Cardiac muscle cell (in vitro differentiated cells and primary cell): ENCODE results near the gene AHR. TPM values are rescaled to one million over a fixed set of nuclear protein-coding genes. Genes with fewer than 3 reads are reported as not detected.

Source experiments
- DNase-seq, 2 donors: peaks; one replicate each; pipeline versions ENCODE4 v3.0.0 to v3.0.0-alpha.2; 2010 to 2017; ENCODE audit warnings: low read depth in 1 of 2, low spot score in 1 of 2
- H3K27ac ChIP-seq: fragments of 200-600 bp; sonication (generic); 2 replicates; pipeline ENCODE4 v1.5.1; 2016
- H3K27me3 ChIP-seq: fragments of 200-600 bp; sonication (generic); 2 replicates; pipeline ENCODE4 v1.6.0; 2016; ENCODE audit warnings: control low read depth
- H3K36me3 ChIP-seq: fragments of 200-600 bp; sonication (generic); 2 replicates; pipeline ENCODE4 v1.5.1; 2016; ENCODE audit warnings: control low read depth
- H3K4me1 ChIP-seq: fragments of 200-600 bp; sonication (generic); 2 replicates; pipeline ENCODE4 v1.8.1; 2017; ENCODE audit warnings: low read depth, mild to moderate bottlenecking, mixed run types
- H3K4me3 ChIP-seq: fragments of 200-600 bp; sonication (generic); 2 replicates; pipeline ENCODE4 v1.5.1; 2016; ENCODE audit warnings: mild to moderate bottlenecking
- H3K9me3 ChIP-seq: fragments of 200-600 bp; sonication (generic); 2 replicates; pipeline ENCODE4 v1.5.1; 2017; ENCODE audit warnings: low read depth, mild to moderate bottlenecking, control low read depth
- polyA plus RNA-seq: library from polyadenylated mRNA; unstranded; fragments of >200 nt; fragmentation: Nextera tagmentation; extraction: Ambion mirVana; gene quantifications from 2 replicates; pipeline ENCODE4 v1.2.1, GENCODE V29; 2016
- total RNA-seq: library from RNA; depleted of rRNA; stranded (reverse); fragments of >200 nt; gene quantifications from 2 replicates; pipeline ENCODE4 v1.2.3, GENCODE V29; 2016
- TF ChIP-seq, protein P1 (sequence below): IDR thresholded peaks from 2 replicates; pipeline ENCODE4 v1.5.1; 2012; ENCODE audit warnings: low read depth, mild to moderate bottlenecking, low read length

AHR gene
- total and polyA plus RNA-seq, 2 experiments from 2014 or later: 1.5 to 12.5 TPM

DNA sequence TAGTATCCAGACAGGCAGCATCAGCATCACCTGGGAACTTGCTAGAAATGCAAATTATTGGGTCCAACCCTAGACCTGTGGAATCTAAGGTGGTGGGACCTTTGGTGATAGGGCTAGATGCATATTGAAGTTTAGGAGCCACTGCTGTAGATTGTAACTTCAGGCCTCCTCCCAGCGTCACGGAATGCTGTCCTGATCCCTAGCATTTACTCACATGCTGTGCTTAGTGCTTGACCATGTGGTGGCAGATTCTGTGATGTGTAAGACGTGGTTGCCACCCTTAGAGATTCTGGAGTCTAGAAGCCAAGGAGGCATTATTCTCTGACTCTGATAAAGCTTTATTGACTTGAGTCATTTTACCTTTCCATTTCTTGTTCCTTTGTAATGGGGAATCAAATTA is 13.5 kb downstream of the AHR start:
- no peaks in the 10 kb centered on the region for H3K27me3 ChIP-seq
- H3K27ac ChIP-seq: no peak overlapping the region

DNA sequence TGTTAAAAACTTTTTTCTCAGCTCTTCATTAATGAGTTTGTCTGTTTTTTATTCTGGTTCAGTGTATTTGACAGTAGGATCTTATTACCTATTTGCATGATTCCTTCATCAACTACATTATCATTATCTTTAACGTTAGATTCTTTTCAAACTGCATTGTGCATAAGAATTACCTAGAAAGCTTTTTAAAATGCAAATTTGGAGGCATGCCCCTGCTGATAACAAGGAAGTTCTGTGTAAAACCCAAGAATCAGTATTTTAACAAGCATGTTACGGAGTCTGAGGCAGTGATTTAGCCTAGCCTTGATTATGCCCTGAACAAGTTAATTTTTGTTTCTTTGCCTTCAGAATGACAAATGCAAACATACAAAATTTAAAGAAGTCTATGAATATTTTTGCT is 14.2 kb downstream of the AHR start:
- Histone ChIP-seq H3K4me1 (no peaks in the 10 kb centered on the region), H3K9me3 (no peaks in the 10 kb centered on the region), H3K4me3 (no peak overlapping the region), H3K27me3 (no peaks in the 10 kb centered on the region), H3K27ac (no peak overlapping the region), H3K36me3 (no peaks in the 10 kb centered on the region)
- no peak for DNase-seq
- TF ChIP-seq, protein P1, sequence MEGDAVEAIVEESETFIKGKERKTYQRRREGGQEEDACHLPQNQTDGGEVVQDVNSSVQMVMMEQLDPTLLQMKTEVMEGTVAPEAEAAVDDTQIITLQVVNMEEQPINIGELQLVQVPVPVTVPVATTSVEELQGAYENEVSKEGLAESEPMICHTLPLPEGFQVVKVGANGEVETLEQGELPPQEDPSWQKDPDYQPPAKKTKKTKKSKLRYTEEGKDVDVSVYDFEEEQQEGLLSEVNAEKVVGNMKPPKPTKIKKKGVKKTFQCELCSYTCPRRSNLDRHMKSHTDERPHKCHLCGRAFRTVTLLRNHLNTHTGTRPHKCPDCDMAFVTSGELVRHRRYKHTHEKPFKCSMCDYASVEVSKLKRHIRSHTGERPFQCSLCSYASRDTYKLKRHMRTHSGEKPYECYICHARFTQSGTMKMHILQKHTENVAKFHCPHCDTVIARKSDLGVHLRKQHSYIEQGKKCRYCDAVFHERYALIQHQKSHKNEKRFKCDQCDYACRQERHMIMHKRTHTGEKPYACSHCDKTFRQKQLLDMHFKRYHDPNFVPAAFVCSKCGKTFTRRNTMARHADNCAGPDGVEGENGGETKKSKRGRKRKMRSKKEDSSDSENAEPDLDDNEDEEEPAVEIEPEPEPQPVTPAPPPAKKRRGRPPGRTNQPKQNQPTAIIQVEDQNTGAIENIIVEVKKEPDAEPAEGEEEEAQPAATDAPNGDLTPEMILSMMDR: no peak

More for the DNA sequence above, 13.5 kb downstream of the AHR start:
- DNase-seq: no peak
- Histone ChIP-seq H3K9me3 (no peaks in the 10 kb centered on the region), H3K36me3 (no peaks in the 10 kb centered on the region), H3K4me1 (no peaks in the 10 kb centered on the region), H3K4me3 (no peak overlapping the region)
- TF ChIP-seq, protein P1: no peak

DNA sequence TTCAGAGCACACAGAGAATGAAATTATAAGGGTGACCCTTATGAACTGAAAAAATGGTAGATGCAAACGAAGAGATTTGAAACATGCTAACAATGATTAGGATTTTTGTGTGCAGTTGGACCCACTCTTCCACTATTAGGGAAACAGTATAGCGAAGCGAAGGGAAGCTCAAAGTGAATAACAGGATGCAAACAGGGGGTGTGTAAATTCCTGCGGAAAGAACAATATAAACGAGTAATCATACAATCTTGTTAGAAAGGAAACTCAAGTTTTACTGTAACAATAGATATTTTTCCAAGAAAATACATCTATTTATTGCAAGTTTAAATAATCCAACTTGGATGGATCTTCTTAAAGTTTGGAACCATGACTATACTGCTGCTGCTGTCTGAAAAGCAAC is 14.7 kb downstream of the AHR start:
- H3K9me3 ChIP-seq: no peaks in the 10 kb centered on the region
- H3K4me3 ChIP-seq: no peak overlapping the region
- H3K4me1 ChIP-seq: no peaks in the 10 kb centered on the region
- H3K27ac ChIP-seq: no peak overlapping the region
- no peaks in the 10 kb centered on the region for H3K27me3 ChIP-seq
- DNase-seq: no peak
- no peaks in the 10 kb centered on the region for H3K36me3 ChIP-seq
- TF ChIP-seq, protein P1: no peak

DNA sequence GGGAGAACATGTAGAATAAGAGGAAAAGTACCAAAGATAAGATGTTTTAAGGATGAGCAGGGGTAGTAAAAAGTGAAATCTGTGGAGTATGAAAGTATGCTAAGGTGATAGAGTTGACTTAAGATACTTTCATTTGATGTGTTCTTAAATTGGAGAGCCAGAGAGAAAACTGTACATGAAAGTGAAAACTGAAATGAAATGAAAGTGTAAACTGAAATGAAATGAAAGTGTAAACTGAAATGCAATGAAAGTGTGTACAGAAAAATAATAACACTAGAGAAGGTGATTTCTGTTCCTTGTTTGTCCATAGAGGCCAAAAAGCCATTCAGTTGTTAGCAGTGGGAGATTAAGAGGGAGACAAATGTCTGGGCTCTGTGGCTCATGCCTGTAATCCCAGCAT is 17.5 kb downstream of the AHR start:
- Histone ChIP-seq H3K4me1 (peaks cover 11% of the 10 kb centered on the region), H3K36me3 (no peaks in the 10 kb centered on the region), H3K27ac (no peak overlapping the region), H3K27me3 (no peaks in the 10 kb centered on the region), H3K9me3 (no peaks in the 10 kb centered on the region), H3K4me3 (no peak overlapping the region)
- TF ChIP-seq, protein P1: no peak
- DNase-seq: no peak

DNA sequence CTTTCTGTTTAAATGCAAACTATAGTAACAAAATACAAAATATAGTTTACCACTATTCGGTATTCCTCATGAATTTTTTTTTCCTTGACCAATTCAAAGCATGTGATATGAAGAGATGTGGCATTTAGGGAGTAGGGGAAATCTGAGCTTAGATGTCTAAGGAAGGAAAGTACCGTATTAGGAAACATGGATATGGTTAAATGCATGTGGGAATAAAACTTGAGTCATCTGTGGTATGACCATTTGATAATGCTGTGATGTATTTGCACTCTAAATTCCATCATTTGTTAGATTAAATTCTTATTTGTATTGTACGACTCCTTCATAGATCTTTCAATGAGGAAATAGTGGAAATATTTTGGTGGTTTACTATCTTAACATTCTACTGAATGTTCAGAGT is 19.7 kb downstream of the AHR start:
- H3K9me3 ChIP-seq: no peaks in the 10 kb centered on the region
- no peak overlapping the region for H3K4me3 ChIP-seq
- peaks cover 11% of the 10 kb centered on the region for H3K4me1 ChIP-seq
- no peaks in the 10 kb centered on the region for H3K27me3 ChIP-seq
- TF ChIP-seq, protein P1: no peak
- H3K27ac ChIP-seq: no peak overlapping the region
- DNase-seq: peak in 1 of 2 donors; percentile 94
- H3K36me3 ChIP-seq: no peaks in the 10 kb centered on the region
